Measurements from ENCODE around the gene CDH16. TPM values are rescaled to one million over a fixed set of nuclear protein-coding genes. Genes with fewer than 3 reads are reported as not detected.
"Not testable (repeated sequence)": the region's sequence is repeated elsewhere in the genome, so short reads cannot be mapped to it uniquely, and the experiment has no call there.

CDH16 gene
- total RNA-seq, 1 donor = not detected

- Histone ChIP-seq H3K4me3 (ENCODE audit: low read length) (no peak overlapping the region), H3K4me1 (ENCODE audit: insufficient read depth, low read length) (peaks cover 16% of the 10 kb centered on the region), H3K9me3 (ENCODE audit: low read depth, low read length) (no peaks in the 10 kb centered on the region), H3K27me3 (ENCODE audit: insufficient read depth, low read length) (peaks cover 44% of the 10 kb centered on the region)
Measured at GRCh38 chr16:66950437-66950836, 31.8 kb upstream of the CDH16 start.

GRCh38 chr16:66949472-66949871 is 30.8 kb upstream of the CDH16 start:
- peaks cover 44% of the 10 kb centered on the region for H3K27me3 ChIP-seq (ENCODE audit: insufficient read depth, low read length)
- H3K4me3 ChIP-seq (ENCODE audit: low read length) = no peak overlapping the region
- H3K9me3 ChIP-seq (ENCODE audit: low read depth, low read length) = no peaks in the 10 kb centered on the region
- H3K4me1 ChIP-seq (ENCODE audit: insufficient read depth, low read length) = peaks cover 16% of the 10 kb centered on the region

DNA sequence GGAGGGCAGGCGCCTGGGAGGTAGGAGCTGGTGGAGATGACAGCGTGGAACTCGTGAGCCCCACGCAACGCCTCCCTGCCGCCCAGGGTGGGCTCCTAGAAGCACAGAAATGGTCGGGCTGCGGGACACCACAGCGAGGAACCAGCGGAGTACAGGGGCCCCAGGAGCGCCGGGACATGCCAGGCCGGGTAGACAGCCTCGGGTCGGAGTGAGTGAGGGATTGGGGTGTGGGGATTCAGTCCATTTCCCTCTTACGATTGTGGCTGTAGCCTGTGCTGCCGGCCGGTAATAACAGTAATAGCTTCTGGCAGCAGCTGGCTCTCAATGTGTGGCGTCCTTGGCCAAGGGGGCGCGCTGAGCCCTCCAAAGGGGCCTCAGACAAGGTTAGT is 30.1 kb upstream of the CDH16 start:
- H3K4me3 ChIP-seq (ENCODE audit: low read length) = no peak overlapping the region
- H3K27me3 ChIP-seq (ENCODE audit: insufficient read depth, low read length) = peaks cover 44% of the 10 kb centered on the region
- no peaks in the 10 kb centered on the region for H3K9me3 ChIP-seq (ENCODE audit: low read depth, low read length)
- peaks cover 16% of the 10 kb centered on the region for H3K4me1 ChIP-seq (ENCODE audit: insufficient read depth, low read length)

DNA sequence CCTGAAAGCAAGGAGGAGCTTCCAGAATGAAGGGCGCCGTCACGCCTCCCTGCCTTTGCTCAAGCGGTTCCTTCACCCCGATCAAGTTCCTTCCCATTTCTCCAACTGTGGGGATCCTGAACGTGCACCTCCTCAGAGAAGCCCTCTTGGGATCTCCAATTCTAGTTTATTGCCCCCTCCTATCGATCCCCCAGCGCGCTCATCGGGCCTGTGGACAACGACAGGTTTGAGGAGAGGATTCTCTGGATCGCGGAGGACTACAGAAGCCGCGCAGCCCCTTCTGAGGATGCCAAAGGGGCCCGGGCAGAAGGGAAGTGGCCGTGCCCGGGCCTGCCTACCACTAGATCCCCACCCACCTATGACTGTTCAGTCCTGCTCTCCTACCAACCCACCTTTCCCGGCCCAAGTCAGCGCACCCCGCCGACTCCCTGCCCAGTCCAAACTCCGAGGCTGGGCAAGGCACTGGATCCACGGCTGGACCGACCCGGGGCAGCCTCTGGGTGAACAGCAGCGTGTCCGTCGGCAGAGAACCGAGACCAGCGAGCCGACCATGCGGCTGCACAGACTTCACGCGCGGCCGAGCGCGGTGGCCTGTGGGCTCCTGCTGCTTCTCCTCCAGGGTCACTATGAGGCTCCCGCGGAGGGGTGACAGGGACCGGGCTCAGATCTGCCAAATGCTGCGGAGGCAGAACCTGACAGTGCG is 29.6 kb upstream of the CDH16 start:
- peaks cover 40% of the 10 kb centered on the region for H3K27me3 ChIP-seq (ENCODE audit: insufficient read depth, low read length)
- no peaks in the 10 kb centered on the region for H3K9me3 ChIP-seq (ENCODE audit: low read depth, low read length)
- H3K4me3 ChIP-seq (ENCODE audit: low read length) = peak overlapping the region; percentile 37
- peaks cover 16% of the 10 kb centered on the region for H3K4me1 ChIP-seq (ENCODE audit: insufficient read depth, low read length)

DNA sequence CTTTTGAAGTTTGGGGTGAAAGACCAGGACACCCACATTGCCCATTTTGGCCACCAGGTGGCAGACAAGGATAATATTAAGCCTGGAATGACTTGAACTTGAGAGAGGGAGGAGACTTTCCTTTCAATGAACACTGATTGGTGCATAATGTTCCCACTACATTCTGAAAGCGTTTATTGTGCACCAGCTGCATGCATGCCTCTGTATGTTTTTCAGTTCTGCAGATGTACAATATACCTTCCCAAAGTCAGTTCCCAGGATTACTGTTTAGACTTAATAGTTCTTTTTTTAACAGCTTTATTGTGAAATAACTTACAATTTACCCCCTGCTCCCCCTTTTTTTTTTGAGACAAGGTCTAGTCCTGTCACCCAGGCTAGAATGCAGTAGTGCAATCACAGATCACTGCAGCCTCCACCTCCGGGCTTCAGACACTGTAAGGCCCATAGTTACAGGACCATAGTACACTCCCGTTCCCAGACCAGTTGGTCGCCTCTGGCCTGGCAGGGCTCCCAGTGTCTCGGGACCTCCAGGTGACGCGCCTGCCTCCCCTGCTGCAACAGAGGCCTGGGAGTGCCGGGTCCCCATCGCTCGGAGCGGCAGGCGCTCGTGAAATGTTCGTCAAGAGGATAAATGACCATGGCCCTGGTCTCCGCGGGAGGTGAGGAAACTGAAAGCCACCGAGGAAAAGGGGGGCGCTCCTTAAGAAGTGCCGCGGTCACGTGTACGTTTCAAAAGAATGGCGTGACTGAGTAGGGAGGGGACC is 28.8 kb upstream of the CDH16 start:
- Histone ChIP-seq H3K27me3 (ENCODE audit: insufficient read depth, low read length) (peaks cover 38% of the 10 kb centered on the region), H3K9me3 (ENCODE audit: low read depth, low read length) (no peaks in the 10 kb centered on the region), H3K4me3 (ENCODE audit: low read length) (peak overlapping the region; percentile 37), H3K4me1 (ENCODE audit: insufficient read depth, low read length) (peaks cover 16% of the 10 kb centered on the region)

GRCh38 chr16:66946974-66947301 is 28.3 kb upstream of the CDH16 start:
- peaks cover 38% of the 10 kb centered on the region for H3K27me3 ChIP-seq (ENCODE audit: insufficient read depth, low read length)
- H3K9me3 ChIP-seq (ENCODE audit: low read depth, low read length) = no peaks in the 10 kb centered on the region
- no peak overlapping the region for H3K4me3 ChIP-seq (ENCODE audit: low read length)
- H3K4me1 ChIP-seq (ENCODE audit: insufficient read depth, low read length) = peaks cover 16% of the 10 kb centered on the region

- Histone ChIP-seq H3K4me3 (ENCODE audit: low read length) (no peak overlapping the region), H3K4me1 (ENCODE audit: insufficient read depth, low read length) (peaks cover 16% of the 10 kb centered on the region), H3K27me3 (ENCODE audit: insufficient read depth, low read length) (peaks cover 34% of the 10 kb centered on the region), H3K9me3 (ENCODE audit: low read depth, low read length) (no peaks in the 10 kb centered on the region)
Measured at GRCh38 chr16:66946541-66946940, 27.9 kb upstream of the CDH16 start.

DNA sequence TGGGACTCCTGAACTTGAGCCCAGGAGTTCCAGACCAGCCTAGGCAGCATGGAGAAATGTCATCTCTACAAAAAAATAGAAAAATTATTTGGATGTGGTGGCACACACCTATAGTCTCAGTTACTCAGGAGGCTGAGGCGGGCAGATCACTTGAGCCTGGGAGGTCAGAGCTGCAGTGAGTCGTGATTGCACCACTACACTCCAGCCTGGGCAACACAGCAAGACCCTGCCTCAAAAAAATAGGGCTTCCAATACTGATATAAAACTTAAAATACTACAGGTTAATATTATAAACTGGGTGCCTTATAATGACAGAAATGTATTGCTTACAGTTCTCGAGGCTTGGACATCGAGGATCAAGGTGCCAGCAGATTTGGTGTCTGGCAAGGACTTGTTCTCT is 27.3 kb upstream of the CDH16 start:
- H3K4me1 ChIP-seq (ENCODE audit: insufficient read depth, low read length) = peaks cover 16% of the 10 kb centered on the region
- H3K4me3 ChIP-seq (ENCODE audit: low read length) = no peak overlapping the region
- H3K9me3 ChIP-seq (ENCODE audit: low read depth, low read length) = no peaks in the 10 kb centered on the region
- peaks cover 28% of the 10 kb centered on the region for H3K27me3 ChIP-seq (ENCODE audit: insufficient read depth, low read length)

DNA sequence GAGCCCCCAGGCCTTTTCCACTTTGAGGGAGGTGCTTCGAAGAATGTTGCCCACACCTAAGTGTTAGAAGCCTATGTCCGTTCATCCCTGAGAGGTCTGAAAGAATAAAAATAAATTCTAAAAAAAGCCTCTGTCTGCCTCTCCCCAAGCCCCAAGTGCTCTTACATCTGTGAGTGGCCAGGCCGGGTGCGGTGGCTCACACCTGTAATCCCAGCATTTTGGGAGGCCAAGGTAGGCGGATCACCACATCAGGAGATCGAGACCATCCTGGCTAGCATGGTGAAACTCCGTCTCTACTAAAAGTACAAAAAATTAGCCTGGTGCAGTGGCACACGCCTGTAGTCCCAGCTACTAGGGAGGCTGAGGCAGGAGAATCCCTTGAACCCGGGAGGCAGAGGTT is 26.3 kb upstream of the CDH16 start:
- H3K4me1 ChIP-seq (ENCODE audit: insufficient read depth, low read length) = peaks cover 16% of the 10 kb centered on the region
- H3K9me3 ChIP-seq (ENCODE audit: low read depth, low read length); H3K4me3 ChIP-seq (ENCODE audit: low read length): not testable (repeated sequence)
- H3K27me3 ChIP-seq (ENCODE audit: insufficient read depth, low read length) = peaks cover 18% of the 10 kb centered on the region

DNA sequence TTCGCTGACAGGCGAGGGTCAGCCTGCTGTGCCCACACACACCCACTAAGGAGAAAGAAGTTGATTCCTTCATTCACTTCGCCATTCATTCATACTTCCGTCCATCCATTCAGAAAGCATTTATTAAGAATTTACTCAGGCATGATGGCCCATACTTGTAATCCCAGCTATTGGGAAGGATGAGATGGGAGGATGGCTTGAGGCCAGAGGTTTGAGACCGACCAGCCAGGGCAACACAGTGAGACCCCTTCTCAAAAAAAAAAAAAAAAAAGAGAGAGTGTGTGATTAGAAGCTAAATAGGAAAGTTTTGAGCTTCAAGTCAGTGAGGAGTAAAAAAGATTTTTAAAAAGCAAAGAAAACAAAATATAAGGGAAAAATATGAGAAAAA is 25.4 kb upstream of the CDH16 start:
- H3K27me3 ChIP-seq (ENCODE audit: insufficient read depth, low read length) = peaks cover 9% of the 10 kb centered on the region
- H3K4me3 ChIP-seq (ENCODE audit: low read length) = no peak overlapping the region
- peaks cover 16% of the 10 kb centered on the region for H3K4me1 ChIP-seq (ENCODE audit: insufficient read depth, low read length)
- no peaks in the 10 kb centered on the region for H3K9me3 ChIP-seq (ENCODE audit: low read depth, low read length)

- Histone ChIP-seq H3K4me3 (ENCODE audit: low read length) (no peak overlapping the region), H3K27me3 (ENCODE audit: insufficient read depth, low read length) (peaks cover 4% of the 10 kb centered on the region), H3K9me3 (ENCODE audit: low read depth, low read length) (no peaks in the 10 kb centered on the region)
Measured at GRCh38 chr16:66943426-66944053, 24.9 kb upstream of the CDH16 start.

DNA sequence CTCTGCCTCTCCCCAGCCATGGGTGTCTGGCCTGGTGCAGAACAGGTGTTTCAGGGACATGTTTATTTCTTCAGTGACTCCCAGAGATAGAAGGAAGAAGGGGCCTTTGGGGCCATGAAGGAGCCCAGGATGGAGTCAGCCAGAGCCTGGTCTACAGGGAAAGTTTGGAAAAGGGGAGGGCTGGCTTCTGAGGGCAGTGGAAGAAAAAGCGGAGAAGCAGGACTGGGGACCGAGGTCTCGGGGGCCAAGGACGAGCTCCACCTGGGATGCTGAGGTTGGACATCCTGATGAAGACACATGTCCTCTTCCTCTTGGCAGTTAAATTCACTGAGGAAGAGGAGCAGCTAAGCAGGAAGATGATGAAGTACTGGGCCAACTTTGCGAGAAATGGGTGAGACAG is 24.3 kb upstream of the CDH16 start:
- Histone ChIP-seq H3K27me3 (ENCODE audit: insufficient read depth, low read length) (no peaks in the 10 kb centered on the region), H3K9me3 (ENCODE audit: low read depth, low read length) (no peaks in the 10 kb centered on the region), H3K4me1 (ENCODE audit: insufficient read depth, low read length) (peaks cover 5% of the 10 kb centered on the region), H3K4me3 (ENCODE audit: low read length) (no peak overlapping the region)

More at GRCh38 chr16:66943426-66944053, 24.9 kb upstream of the CDH16 start:
- H3K4me1 ChIP-seq (ENCODE audit: insufficient read depth, low read length) = peaks cover 11% of the 10 kb centered on the region

- no peak overlapping the region for H3K4me3 ChIP-seq (ENCODE audit: low read length)
- no peaks in the 10 kb centered on the region for H3K9me3 ChIP-seq (ENCODE audit: low read depth, low read length)
- no peaks in the 10 kb centered on the region for H3K27me3 ChIP-seq (ENCODE audit: insufficient read depth, low read length)
- peaks cover 15% of the 10 kb centered on the region for H3K4me1 ChIP-seq (ENCODE audit: insufficient read depth, low read length)
Measured at GRCh38 chr16:66940236-66940635, 21.6 kb upstream of the CDH16 start.

- H3K27me3 ChIP-seq (ENCODE audit: insufficient read depth, low read length) = no peaks in the 10 kb centered on the region
- H3K4me1 ChIP-seq (ENCODE audit: insufficient read depth, low read length) = peaks cover 18% of the 10 kb centered on the region
- no peak overlapping the region for H3K4me3 ChIP-seq (ENCODE audit: low read length)
- H3K9me3 ChIP-seq (ENCODE audit: low read depth, low read length) = no peaks in the 10 kb centered on the region
Measured at GRCh38 chr16:66939366-66939765, 20.7 kb upstream of the CDH16 start.

DNA sequence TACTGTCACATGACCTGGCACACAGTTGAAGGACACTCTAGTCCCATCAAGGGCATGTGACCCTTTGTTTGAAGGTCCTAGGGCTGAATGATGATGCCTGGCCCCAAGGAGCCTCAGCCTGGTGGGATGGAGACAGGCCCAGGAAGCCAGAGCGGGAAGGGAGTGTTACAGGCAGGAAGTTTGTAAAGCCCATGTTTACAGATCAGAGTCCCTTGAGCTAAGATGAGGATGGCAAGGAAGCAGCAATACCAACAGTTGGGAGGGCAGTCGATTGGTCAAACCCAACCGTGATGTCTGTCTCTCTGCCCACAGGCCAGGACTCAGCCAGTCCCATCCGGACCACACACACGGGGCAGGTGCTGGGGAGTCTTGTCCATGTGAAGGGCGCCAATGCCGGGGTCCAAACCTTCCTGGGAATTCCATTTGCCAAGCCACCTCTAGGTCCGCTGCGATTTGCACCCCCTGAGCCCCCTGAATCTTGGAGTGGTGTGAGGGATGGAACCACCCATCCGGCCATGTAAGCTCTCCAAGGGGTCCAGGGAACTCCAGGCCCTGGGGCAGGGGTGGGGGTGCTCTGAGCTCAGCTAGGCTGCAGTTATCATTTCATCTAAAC is 19.1 kb upstream of the CDH16 start:
- Histone ChIP-seq H3K27me3 (ENCODE audit: insufficient read depth, low read length) (no peaks in the 10 kb centered on the region), H3K4me3 (ENCODE audit: low read length) (no peak overlapping the region), H3K9me3 (ENCODE audit: low read depth, low read length) (no peaks in the 10 kb centered on the region), H3K4me1 (ENCODE audit: insufficient read depth, low read length) (peaks cover 28% of the 10 kb centered on the region)
